Left forelimb (tissue), 1 donor: ENCODE data around the gene MIS18BP1.
"Not testable (repeated sequence)": the region's sequence is repeated elsewhere in the genome, so short reads cannot be mapped to it uniquely, and the experiment has no call there.

Source experiments
- DNase-seq: peaks from one replicate; pipeline ENCODE4 v3.0.0-alpha.2; 2018; ENCODE audit warnings: low spot score

Gene MIS18BP1

DNA sequence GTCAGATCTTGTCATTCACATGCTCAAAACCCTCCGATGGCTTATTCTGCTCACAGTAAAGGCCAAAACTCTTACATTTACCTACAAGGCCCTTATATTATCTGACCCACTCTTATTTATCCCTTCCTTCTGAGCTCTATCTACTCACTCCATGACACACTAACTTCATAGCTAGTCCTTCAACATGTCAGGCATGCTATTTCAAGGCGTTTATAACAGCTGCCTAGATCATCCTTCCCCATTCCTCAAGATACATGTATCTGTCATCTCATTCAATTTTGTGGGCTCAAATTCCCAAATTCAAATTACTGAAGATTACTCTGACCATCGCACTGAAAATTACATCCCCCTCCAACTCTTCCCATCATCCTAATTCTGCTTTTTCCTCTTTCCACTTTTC lies 6.9 kb downstream of the MIS18BP1 start:
- no peak for DNase-seq

DNA sequence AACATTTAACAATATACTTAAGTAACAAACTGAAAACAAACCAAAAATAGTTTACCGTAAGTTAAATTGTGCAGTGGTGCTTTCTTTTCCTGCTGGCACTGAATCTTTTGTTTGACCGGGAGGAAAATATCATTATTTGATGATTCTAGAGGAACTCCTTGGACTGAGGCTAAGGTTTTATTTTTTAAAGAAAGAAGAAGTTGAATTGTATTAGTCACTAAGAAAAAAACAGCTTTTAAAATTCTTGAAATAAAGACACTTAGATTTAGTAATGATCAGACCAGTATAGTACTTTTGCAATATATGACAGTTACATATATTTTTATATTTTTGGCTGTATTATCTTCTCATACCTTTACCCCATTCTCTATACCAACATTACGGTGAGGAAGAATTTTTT lies 10.3 kb downstream of the MIS18BP1 start:
- no peak for DNase-seq

DNA sequence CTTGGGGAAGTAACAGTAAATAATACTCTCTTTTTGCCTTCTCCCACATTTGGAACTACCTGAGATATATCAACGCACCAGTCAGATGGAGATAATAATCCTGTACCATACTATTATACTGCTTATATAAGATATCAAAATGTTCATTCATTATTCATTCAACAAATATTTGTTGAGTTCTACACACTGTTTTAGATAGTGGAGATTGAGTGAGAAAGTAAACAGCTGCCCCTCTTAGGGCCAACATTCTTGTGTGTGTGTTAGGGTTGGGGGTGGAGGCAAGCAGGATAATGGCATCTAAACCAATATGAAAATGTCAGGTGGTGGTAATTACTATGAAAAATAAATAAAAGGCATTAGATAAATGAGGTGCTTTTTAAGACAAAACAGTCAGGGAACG lies 14.0 kb downstream of the MIS18BP1 start:
- no peak for DNase-seq

DNA sequence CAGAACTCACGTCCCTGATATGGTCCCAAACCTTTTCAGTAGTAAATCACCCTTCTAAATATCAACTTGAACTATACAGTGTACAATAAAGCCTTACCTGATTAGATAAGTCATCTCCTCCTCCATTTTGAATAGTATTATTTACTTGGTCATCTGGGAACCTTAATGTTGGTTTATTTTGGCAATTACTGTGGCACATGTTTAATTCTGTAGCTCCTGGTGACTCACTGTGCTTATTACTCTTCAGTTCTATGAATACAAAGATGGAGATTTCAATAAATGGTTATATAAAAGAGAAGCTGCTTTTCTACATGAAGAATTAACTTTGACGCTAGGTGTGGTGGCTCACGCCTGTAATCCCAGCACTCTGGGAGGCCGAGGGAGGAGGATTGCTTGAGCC lies 25.4 kb downstream of the MIS18BP1 start:
- no peak for DNase-seq

DNA sequence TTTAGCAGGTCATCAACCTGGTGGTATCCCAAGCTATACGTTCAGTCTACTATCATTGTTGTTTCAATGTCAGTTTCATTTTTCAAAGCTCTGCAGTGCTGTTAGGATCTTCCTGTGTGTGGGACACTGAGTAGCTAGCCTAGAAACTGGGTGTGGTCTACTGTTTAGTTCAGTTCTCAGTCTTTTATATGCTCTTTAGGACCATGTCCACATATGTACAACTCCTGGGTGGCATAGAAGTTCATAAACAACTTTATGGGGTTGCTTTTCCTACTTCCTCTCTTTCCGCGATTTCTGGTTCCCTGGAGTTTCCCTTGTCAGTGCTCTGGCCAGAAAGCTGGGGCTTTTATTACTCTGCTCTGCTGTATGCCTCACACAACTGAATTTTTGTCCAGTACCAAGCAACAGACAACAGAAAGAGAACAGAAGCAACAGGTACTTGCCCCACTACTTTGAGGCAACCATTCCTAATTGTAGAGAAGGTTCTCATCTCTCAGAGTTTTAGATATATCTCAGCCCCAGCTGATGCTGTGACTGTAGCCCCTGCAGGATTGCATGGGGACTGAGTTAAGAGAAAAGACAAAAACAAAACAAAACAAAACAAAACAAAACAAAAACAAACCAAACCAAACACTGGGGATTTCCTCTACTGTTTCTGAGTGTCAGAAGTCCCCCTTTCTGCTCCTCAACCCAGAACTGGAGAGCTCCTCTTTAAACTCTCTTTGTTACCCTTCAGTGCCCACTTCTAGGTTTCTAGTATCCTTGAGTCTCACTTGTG lies 30.3 kb downstream of the MIS18BP1 start:
- no peak for DNase-seq

DNA sequence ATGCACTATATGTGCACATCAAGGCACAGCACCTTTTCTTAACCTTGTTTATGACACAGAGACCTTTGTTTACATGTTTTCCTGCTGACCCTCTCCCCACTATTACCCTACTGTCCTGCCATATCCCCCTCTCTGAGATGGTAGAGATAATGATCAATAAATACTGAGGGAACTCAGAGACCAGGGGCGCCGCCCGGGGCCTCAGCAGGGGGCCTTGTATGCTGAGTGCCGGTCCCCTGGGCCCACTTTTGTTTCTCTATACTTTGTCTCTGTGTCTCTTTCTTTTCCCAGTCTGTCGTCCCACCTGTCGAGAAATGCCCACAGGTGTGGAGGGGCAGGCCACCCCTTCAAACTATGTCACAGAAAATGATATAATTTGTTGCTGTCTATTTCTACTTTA lies 38.7 kb downstream of the MIS18BP1 start:
- DNase-seq: not testable (repeated sequence)

DNA sequence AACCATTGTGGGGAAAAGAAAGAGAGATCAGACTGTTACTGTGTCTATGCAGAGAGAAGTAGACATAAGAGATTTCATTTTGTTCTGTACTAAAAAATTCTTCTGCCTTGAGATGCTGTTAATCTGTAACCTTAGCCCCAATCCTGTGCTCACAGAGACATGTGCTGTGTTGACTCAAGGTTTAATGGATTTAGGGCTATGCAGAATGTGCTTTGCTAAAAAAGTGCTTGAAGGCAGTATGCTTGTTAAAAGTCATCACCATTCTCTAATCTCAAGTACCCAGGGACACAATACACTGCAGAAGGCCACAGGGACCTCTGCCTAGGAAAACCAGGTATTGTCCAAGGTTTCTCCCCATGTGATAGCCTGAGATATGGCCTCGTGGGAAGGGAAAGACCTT lies 39.3 kb downstream of the MIS18BP1 start:
- not testable (repeated sequence) for DNase-seq

DNA sequence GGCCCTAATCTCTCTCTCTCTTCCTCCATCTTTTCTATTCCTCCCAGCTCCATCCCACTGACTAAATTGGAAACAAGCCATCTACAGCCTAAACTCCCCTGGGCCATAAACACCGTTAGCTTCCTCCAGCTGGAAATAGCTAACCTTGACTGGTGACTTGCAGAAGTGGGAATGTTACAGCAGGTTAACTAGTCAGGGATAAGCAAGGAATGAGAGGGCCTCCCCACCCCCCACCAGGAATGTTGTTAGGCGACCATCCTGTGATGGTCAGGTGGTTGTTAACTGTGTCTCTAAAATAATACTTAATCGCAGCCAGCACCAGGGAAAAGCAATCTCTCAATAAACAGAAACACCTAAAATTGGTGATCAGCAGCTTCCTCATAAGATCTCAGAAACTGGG lies 40.8 kb downstream of the MIS18BP1 start:
- DNase-seq: no peak

DNA sequence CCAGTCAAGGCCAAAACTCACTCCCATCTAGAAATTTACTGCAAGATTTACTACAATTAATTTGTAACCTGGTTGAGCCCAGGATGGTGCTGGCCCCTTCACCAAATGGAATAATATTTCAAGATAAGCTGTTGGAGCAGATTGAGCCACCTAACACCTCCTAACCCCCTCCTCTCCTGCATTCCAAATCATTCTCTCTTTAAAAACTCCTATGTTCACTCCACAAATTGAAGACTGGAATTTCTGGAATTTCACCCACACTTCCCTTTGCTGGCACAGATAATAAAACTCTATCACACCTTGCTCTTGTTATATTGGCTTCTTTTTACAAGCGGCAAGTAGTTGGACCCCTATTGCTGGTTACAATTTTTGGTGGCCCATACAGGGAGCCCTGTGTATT lies 41.7 kb downstream of the MIS18BP1 start:
- no peak for DNase-seq

DNA sequence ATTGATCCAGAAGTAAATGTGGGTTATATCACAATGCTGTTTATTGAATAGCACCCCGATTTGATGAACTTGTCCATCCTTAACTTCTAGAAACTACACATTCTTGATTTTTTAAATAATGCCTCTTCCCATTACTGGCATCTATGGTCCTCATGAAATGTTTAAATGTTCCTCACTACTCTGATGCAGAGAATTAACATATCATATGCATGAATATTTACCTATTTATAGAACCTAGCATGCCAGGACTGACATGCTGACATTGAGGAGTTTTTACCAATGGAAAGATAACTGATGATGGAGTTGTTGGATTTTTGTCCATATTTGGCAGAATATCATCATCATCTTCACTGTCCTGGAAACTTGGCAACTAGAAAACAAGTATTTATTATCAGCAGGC lies 42.8 kb downstream of the MIS18BP1 start:
- DNase-seq: no peak

DNA sequence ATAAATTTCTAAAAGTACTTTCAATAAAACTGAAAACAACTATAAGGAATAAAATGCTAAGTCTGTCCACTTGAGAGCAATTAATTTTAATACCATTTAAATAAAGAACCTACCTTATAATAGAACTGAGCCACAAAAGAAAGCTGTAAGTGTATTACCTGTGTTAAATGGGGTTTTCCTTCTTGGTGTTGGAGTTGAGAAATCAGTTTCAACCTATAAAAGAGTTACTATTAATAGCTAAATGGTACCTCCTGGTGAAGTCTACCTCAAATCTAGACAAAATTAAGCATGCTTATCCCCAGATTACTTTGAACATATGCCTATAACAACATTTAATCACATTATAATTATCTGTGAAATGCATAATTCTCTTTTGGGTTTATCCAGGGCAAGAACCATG lies 48.8 kb downstream of the MIS18BP1 start:
- DNase-seq: no peak

DNA sequence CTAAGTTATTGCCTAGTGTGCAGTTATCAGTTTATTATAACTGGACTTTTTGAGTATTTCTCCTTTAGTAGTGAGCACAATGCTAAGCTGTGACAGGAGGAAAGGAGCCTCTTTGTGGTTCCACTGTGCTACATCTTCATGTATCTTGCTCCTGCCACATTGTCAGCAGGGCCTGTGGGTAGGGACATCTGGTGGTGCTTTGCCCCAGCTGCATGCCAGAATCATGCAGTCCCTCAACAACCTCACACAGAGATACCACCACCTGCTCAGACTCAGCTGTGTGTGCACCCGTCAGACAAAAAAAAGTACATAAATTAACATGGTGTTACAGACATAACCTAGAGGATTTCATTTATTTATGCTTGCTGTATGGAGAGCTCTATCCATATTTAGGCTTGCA lies 51.1 kb downstream of the MIS18BP1 start:
- DNase-seq: no peak

DNA sequence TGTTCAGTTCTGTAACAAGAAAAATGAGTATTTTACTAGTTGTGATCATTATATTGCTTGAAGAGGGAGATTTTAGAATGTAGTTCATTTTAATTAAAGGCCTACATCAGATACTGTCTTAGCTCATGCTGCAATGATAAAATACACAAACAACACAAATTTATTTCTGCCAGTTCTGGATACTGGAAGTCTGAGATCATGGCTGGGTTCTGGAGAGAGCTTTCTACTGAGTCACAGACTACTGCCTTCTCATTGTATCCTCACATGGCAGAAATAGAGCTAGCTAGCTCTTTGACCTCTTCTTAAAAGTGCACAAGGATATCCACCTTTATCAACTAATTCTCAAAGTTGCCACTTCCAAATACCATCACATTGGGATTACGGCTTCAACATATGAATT lies 53.8 kb downstream of the MIS18BP1 start:
- DNase-seq: no peak

DNA sequence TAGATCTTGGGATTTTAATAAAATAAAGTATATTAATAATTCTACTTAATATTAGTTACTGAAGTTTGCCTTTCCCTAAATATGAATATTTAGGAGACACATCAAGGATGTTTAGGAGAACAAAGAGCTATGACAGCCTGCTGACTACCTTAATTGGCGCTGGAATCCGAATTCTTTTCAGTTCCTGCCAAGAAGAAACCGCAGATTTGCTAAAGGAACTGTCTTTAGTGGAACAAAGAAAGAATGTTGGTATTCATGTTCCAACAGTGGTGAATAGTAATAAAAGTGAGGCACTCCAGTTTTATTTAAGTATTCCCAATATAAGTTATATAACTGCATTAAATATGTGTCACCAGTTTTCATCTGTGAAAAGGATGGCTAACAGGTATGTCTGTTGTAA lies 54.5 kb downstream of the MIS18BP1 start:
- DNase-seq: no peak

DNA sequence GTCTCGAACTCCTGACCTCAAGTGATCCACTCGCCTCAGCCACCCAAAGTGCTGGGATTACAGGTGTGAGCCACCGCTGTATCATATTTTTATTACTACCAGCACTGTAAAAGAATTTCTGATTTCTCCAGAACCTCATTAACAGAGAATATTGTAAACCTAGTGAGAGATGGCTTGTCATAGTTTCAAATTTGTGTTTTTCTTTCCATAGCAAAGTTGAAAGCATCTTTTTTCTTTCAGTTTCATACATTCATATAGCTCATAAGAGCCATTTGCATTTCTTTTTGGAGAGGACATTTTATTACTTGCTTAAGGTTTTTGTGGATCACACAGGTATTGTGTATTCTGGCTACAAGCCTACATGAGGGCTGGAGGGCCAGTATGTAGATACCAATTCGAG lies 58.0 kb downstream of the MIS18BP1 start:
- no peak for DNase-seq

DNA sequence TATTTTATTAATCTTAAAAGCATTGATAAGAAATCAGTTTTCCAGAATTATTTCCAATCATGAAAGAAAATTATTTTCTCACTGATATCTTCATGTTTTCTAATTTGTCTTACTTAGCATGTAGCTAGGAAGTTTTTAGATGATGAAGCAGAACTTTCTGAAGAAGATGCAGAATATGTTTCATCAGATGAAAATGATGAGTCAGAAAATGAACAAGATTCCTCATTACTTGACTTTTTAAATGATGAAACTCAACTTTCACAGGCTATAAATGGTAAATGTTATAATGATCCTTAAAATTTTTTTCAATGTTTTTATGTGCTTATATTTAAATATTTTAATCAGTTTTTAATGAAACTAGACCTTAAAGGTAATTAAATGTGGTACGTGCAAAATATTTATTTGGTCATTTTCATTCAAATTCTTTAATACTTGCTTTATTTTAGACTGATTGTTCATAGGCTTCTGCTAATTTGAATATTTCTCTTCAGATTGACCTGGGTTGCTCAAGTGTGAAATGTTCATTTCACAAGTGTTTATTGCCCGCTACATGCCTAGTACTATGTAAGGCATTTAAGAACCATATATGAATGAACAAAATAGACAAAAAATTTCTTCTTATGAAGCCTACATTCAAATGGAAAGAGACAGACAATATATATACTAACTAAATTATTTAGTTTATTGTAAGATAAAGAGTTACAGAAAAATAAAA lies 67.7 kb downstream of the MIS18BP1 start:
- DNase-seq: no peak

DNA sequence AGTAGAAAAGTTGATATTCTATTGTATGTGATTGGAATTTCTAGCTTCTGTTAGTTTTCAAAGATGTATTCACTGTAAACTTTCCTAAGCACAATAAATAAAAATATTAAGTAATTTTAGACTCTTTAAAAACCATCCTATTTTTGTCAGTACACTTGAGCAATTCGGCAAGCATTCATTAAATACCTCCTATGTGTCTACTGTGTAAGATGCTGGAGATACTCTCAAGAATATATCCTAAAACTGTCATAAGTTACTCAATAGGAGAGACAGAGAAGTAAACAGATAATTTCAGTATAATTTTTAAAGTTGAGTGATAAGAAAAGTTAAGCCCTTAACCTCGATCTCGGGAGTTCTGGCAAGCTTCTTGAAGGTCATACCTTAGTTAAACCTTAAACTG lies 71.2 kb downstream of the MIS18BP1 start:
- no peak for DNase-seq

DNA sequence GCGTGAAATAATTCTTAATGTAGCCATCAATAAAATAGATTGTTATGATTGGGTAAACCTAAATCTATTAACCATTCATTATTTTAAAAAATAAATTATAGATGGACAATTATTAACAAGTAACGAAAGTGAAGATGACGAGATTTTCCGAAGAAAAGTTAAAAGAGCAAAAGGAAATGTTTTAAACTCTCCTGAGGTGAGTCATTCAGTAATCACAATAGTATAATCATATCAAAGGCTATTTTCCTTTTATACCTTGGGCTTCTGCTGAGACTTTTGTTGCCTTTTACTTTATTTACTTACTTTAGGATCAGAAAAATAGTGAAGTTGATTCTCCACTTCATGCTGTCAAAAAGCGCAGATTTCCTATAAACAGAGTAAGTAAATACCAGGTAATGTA lies 71.7 kb downstream of the MIS18BP1 start:
- no peak for DNase-seq

DNA sequence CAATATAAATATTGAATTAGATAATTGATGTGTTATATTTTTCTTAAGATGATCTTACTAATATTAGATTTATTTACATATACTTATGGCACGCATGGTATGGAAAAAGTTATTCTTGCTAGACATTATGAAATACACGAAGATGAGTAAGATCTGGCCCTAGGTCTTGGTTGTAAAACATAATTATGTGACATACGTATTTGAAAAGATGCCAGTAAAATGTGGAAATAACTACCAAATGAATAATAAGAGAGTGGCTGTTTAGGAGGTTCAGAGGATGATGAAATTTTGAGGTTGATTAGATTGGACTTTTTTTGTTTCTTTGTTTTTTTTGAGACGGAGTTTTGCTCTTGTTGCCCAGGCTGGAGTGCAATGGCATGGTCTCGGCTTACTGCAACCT lies 75.9 kb downstream of the MIS18BP1 start:
- no peak for DNase-seq

DNA sequence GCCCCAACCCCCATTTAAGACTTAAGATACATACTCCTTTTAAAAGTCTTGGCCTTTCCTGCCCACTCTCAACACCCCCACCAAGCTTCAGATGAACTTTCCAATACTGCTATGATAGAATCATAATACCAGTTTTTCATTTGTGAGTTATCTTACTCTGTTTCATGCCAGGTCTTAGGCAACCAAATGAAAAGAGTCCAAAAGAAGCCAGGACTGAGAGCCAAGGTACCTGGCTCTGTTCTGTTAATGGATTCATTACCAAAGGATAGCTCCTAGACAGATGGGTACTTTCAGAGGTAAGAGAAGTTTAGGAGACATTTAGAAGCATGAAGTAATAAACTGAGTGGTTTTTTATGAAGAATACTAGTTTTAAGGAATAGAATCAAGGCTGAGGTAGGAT lies 83.1 kb downstream of the MIS18BP1 start:
- DNase-seq: no peak

DNA sequence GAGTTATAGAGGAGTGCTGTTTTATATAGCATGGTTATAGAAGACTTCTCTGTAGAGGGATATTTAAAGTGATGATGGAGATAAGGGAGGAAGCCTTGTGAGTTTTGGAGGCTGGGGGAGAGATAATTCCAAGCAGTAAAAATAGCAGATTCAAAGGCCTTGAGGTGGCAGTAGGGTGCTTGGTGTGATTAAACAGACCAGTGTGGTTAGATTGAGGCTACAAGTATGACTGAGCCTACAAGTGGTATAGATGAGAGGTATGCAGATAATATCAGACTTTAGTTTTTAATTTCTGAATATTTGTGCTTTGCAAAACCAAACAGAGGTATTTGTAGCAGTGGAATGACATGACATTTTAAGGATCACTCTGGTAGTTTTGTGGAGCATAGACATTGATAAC lies 96.9 kb downstream of the MIS18BP1 start:
- DNase-seq: no peak
